ENCODE results near the gene HTRA2. TPM values are rescaled to one million over a fixed set of nuclear protein-coding genes. Genes with fewer than 3 reads are reported as not detected.

HTRA2 gene
- total and polyA plus RNA-seq, 9 of the 15 experiments (the other 6 are each of a cell fraction or from before 2014, with no cell fraction given): 54.2 to 71.2 (median 65.8) TPM

- TF ChIP-seq CXXC5 (CRISPR knock-in tag; IDR thresholded peaks at IDR 0.05) (peak; percentile 47), RBFOX2 (IDR thresholded peaks at IDR 0.05; ENCODE audit: low read depth, low read length) (peak; percentile 66), FOXA3 (CRISPR knock-in tag; conservative IDR thresholded peaks at IDR 0.05 in 1 of 2, IDR thresholded peaks at IDR 0.05 in 1 of 2) (no peak), HEY1 (CRISPR knock-in tag; IDR thresholded peaks at IDR 0.05; ENCODE audit: borderline replicate concordance) (no peak), ZNF766 (CRISPR knock-in tag; conservative IDR thresholded peaks at IDR 0.05) (peak; percentile 59; the same call in 1 of the 2 replicates), ATF3 (IDR thresholded peaks at IDR 0.05) (peak; percentile 99), ATF3 (CRISPR knock-in tag; conservative IDR thresholded peaks at IDR 0.05) (peak; percentile 67; the same call in 1 of the 2 replicates), POU5F1 (IDR thresholded peaks at IDR 0.05; ENCODE audit: borderline replicate concordance, low read depth, low read length, partially characterized antibody) (no peak), THAP7 (CRISPR knock-in tag; IDR thresholded peaks at IDR 0.05) (0 out of 2 replicates have a peak, but pooled peaks have one; percentile 32), EP400 (IDR thresholded peaks at IDR 0.05) (peak; percentile 74; the same call in 1 of the 2 replicates), CHD7 (IDR thresholded peaks at IDR 0.05; ENCODE audit: low read depth, low read length) (no peak)
Observed at GRCh38 chr2:74553892-74554819, 24.4 kb downstream of the HTRA2 start, which contains the start of the genes DOK1 and LOXL3 (continued).

Data from K562 (cell line).